Fibroblast of lung (primary cell): Measurements from ENCODE around the gene LRRC8E.

Experiments
- CTCF ChIP-seq, 2 donors: IDR thresholded peaks in 1 of 2; conservative IDR thresholded peaks in 1 of 2; 1 replicate in 1 of 2; 2 replicates in 1 of 2; pipeline ENCODE4 v1.5.1; 2011 to 2012; ENCODE audit warnings: low read length in 2 of 2, control low read depth in 1 of 2, inconsistent platforms in 1 of 2, low read depth in 1 of 2, mild to moderate bottlenecking in 1 of 2
- EZH2 ChIP-seq: IDR thresholded peaks from 2 replicates; pipeline ENCODE4 v1.5.1; 2012; ENCODE audit warnings: low read length, control low read depth, mild to moderate bottlenecking; ENCODE audit errors: missing control alignments

- TF ChIP-seq CTCF (conservative IDR thresholded peaks at IDR 0.05 in 1 of 2, IDR thresholded peaks at IDR 0.05 in 1 of 2; ENCODE audit: low read depth in 1 of 2, low read length in 2 of 2), result no peak
- TF ChIP-seq EZH2, result no peak
Observed at GRCh38 chr19:7927605-7928333, 39.5 kb downstream of the LRRC8E start.
